Subcutaneous abdominal adipose tissue (tissue), 5 donors: ENCODE data around the gene SESTD1.
"Not testable (repeated sequence)": the region's sequence is repeated elsewhere in the genome, so short reads cannot be mapped to it uniquely, and the experiment has no call there.

Source experiments
- H3K27ac ChIP-seq: one replicate; pipeline ENCODE4 v1.7.0; 2013; ENCODE audit warnings: low read depth, mild to moderate bottlenecking, inconsistent platforms, low read length, moderate library complexity
- H3K27me3 ChIP-seq, 5 donors: one replicate each; pipeline ENCODE4 v1.7.0; 2013; ENCODE audit warnings: low read length in 5 of 5, inconsistent platforms in 1 of 5; ENCODE audit not compliant: control insufficient read depth in 5 of 5, insufficient read depth in 4 of 5
- H3K36me3 ChIP-seq, 5 donors: one replicate each; pipeline ENCODE4 v1.7.0; 2013; ENCODE audit warnings: low read length in 5 of 5; ENCODE audit not compliant: control insufficient read depth in 5 of 5, insufficient read depth in 5 of 5
- H3K4me1 ChIP-seq, 5 donors: one replicate each; pipeline ENCODE4 v1.7.0; 2013; ENCODE audit warnings: low read length in 5 of 5, mild to moderate bottlenecking in 3 of 5, moderate library complexity in 1 of 5; ENCODE audit not compliant: control insufficient read depth in 5 of 5, insufficient read depth in 5 of 5
- H3K4me3 ChIP-seq, 5 donors: one replicate each; pipeline ENCODE4 v1.7.0; 2013; ENCODE audit warnings: low read length in 5 of 5, low read depth in 1 of 5
- H3K9ac ChIP-seq, 5 donors: one replicate each; pipeline ENCODE4 v1.7.0; 2013; ENCODE audit warnings: low read length in 5 of 5, mild to moderate bottlenecking in 4 of 5, moderate library complexity in 3 of 5
- H3K9me3 ChIP-seq, 5 donors: one replicate each; pipeline ENCODE4 v1.7.0; 2013; ENCODE audit warnings: low read length in 5 of 5; ENCODE audit not compliant: control insufficient read depth in 5 of 5
- donor health status: healthy.
- donor health status: healthy.
- donor health status: healthy.
- donor health status: healthy.
- donor health status: healthy.

Gene SESTD1

DNA sequence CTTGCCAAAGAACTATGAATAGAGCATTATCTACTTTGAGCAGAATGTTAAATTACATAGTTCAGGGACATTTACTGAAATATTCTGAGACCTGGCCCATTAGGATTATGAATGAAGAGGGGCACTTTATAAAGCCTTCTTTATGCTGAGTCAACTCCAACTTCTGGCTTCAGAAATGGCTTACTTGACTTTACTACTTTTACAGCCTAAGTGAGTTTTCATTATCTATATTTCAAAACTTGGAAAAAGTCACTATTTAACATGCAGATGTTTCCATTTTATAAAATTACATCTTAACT lies 37.7 kb downstream of the SESTD1 start:
- Histone ChIP-seq H3K9me3 (no peaks in the 10 kb centered on the region), H3K36me3 (no peaks in the 10 kb centered on the region), H3K4me1 (peaks cover 0 to 33% (median 10%) of the 10 kb centered on the region in 5 donors), H3K27ac (no peak overlapping the region), H3K9ac (no peak overlapping the region), H3K4me3 (no peak overlapping the region), H3K27me3 (no peaks in the 10 kb centered on the region)

DNA sequence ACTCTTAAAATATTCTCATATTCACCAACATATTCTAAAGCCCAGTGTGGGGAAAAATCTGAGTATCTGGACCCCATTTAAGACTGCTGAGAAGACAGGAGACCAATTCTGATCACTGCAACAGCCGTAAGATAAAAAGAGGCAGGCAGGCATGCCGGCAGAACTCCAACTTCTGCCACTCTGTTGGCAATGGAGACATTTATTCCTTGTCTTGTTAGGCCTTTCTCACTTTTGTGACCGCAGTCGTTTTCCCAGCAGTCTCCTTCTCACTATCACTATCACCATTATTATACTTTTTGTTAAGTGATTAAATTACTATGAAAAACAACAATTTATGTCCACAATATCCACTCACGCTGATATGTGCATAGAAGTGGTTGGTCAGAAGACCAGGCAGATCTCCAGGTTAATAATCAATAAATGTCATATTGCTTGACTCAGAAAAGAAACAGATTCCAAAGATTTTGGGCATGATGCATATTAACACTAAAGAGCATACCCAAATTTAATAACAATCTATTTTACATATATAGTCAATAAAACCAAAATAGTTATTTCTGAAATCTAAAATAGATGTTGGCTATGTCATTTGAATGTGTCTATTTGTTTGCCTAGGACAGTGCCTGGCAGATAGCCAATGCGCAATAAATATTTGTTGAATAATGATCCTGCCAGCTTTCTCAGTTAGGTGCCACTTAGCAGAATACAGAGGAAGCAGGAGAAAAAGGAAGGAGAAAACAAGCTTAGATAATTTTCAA lies 38.2 kb downstream of the SESTD1 start:
- Histone ChIP-seq H3K27ac (no peak overlapping the region), H3K27me3 (no peaks in the 10 kb centered on the region), H3K36me3 (no peaks in the 10 kb centered on the region), H3K9me3 (no peaks in the 10 kb centered on the region), H3K4me3 (no peak overlapping the region), H3K4me1 (peaks cover 0 to 33% (median 12%) of the 10 kb centered on the region in 5 donors), H3K9ac (no peak overlapping the region)

DNA sequence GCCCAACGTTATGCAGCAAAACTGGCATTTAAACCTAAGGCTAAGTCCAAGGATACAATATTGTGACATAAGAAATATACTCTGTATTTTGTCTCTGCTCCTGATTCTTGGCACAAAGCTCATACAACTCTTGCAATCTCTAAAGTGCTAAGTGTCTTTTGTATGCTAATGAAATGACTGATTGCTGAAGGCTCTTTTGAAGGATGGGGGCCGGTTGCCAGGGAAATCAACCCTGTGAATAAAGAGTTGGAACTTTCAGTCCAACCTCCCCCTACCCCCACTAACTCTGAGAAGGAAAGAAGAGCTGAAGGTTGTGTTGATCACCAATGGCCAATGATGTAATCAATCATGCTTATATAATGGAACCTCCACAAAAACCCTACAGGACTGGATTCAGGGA lies 40.3 kb downstream of the SESTD1 start:
- Histone ChIP-seq H3K9ac (no peak overlapping the region), H3K4me1 (peaks cover 0 to 35% (median 12%) of the 10 kb centered on the region in 5 donors), H3K36me3 (no peaks in the 10 kb centered on the region), H3K27me3 (no peaks in the 10 kb centered on the region), H3K9me3 (no peaks in the 10 kb centered on the region), H3K27ac (no peak overlapping the region), H3K4me3 (no peak overlapping the region)

DNA sequence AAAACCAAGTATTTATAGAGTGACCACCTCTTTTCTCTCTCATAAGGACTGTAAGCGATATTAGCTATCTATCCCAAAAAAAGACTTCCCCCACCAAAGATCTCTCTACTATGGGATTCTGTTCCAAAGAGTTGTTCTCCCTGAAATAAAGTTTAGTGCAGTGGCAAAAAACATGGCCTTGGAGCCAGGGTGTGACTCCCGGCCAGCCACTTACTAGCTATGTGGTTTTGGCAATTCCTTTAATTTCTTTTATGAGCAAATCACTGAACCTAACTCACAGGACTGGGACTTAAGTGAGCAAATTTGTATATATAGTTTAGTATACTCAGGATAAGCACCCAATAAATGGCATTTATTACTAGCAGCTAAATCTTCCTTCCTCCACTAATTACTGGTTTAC lies 42.6 kb downstream of the SESTD1 start:
- no peak overlapping the region for H3K27ac ChIP-seq
- no peaks in the 10 kb centered on the region for H3K27me3 ChIP-seq
- no peaks in the 10 kb centered on the region for H3K9me3 ChIP-seq
- H3K36me3 ChIP-seq = no peaks in the 10 kb centered on the region
- H3K4me3 ChIP-seq = no peak overlapping the region
- H3K4me1 ChIP-seq = peaks cover 0 to 35% (median 17%) of the 10 kb centered on the region in 5 donors
- H3K9ac ChIP-seq = no peak overlapping the region

DNA sequence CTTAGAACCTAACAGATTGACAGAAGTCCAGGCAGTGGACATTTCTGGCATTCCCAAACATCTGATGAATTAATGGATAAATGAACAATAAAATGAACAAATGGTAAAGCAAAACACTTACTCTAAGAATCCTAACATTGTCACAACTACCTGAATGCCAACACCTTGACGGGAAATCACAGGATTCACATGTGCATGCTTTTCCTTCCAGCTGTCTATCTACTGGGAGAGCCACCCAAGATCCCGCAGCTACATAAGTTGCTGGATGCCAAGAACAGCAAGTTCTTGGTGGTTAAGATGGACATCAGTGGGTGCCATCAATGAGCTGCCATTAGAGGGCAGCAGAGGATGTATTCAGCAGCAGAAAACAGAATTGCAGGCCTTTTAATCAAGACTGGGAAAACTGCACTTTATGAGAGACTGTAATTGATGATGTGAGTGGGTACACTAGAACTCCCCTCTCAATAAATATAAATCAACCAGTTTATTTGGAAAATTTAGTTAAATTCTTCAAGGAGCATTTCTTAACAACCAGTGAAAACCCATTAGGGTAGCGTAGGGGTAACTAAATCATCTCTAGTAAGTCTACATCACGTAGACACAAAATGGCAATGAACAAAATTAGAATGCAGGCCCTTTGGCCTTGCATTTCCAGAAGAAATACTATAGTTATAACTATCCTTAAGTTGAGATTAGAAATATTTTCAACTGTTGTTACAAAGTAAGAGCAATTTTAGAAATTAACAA lies 45.6 kb downstream of the SESTD1 start:
- Histone ChIP-seq H3K27me3 (no peaks in the 10 kb centered on the region), H3K36me3 (no peaks in the 10 kb centered on the region), H3K4me3 (no peak overlapping the region), H3K27ac (peak overlapping the region; percentile 34), H3K9me3 (no peaks in the 10 kb centered on the region), H3K9ac (peak overlapping the region in 1 of 5 donors; percentile 30), H3K4me1 (peaks cover 0 to 18% (median 13%) of the 10 kb centered on the region in 5 donors)

DNA sequence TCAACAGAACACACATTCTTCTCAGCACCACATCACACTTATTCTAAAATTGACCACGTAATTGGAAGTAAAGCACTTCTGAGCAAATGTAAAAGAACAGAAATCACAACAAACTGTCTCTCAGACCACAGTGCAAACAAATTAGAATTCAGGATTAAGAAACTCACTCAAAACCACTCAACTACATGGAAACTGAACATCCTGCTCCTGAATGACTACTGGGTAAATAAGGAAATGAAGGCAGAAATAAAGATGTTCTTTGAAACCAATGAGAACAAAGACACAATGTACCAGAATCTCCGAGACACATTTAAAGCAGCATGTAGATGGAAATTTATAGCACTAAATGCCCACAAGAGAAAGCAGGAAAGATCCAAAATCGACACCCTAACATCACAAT lies 50.0 kb downstream of the SESTD1 start:
- H3K36me3 ChIP-seq, H3K27me3 ChIP-seq, H3K27ac ChIP-seq, H3K9me3 ChIP-seq, H3K4me3 ChIP-seq, H3K9ac ChIP-seq: not testable (repeated sequence)
- H3K4me1 ChIP-seq = peaks cover 0 to 11% (median 6%) of the 10 kb centered on the region in 5 donors

DNA sequence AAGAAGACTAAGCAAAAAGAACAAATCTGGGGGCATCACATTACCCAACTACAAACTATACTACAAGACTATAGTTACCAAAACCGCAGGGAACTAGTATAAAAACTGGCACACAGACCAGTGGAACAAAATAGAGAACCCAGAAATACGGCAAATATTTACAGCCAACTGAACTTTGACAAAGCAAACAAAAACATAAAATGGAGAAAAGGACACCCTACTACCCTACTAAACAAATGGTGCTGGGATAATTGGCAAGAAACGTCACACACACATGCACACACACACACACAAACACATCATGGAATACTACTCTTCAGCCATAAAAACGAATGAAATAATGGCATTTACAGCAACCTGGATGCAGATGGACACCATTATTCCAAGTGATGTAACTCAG lies 53.3 kb downstream of the SESTD1 start:
- H3K27me3 ChIP-seq = no peaks in the 10 kb centered on the region
- H3K4me1 ChIP-seq = peaks cover 0 to 5% (median 4%) of the 10 kb centered on the region in 5 donors

DNA sequence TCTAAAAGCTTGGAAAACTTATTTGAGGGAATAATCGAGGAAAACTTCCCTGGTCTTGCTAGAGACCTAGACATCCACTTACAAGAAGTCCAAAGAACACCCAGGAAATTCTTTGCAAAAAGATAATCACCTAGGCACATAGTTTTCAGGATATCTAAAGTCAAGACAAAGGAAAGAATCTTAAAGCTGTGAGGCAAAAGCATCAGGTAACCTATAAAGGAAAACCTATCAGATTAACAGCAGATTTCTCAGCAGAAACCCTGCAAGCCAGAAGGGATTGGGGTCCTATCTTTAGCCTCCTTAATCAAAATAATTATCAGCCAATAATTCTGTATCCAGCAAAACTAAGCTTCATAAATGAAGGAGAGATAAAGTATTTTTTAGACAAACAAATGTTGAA lies 56.4 kb downstream of the SESTD1 start:
- peaks cover 0 to 14% (median 2%) of the 10 kb centered on the region in 5 donors for H3K9me3 ChIP-seq
- H3K4me1 ChIP-seq = peaks cover 0 to 15% (median 11%) of the 10 kb centered on the region in 5 donors

More for the DNA sequence above, 53.3 kb downstream of the SESTD1 start:
- Histone ChIP-seq H3K9me3 (peaks cover 0 to 11% (median 2%) of the 10 kb centered on the region in 5 donors), H3K4me3 (no peak overlapping the region), H3K36me3 (no peaks in the 10 kb centered on the region), H3K27ac (no peak overlapping the region), H3K9ac (no peak overlapping the region)

DNA sequence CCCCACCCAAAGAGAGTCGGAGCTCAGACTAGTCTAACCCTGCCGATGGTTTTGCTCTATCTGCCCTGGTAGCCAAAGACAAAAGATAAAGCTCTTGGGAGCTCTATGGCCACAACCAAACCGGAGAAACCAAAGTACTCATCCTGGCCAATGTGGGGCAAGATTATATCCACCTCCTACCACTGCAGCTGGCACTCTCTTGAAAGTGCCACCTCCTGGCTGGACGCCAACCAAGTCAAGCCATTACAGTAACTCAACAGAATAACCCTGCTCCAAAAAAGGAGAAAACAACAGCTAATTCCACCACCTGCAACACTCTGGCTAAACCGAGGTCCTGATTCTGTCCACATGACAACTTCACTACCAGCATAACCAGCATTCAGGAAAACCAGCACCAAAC lies 57.6 kb downstream of the SESTD1 start:
- Histone ChIP-seq H3K4me3 (no peak overlapping the region), H3K4me1 (peaks cover 0 to 15% (median 11%) of the 10 kb centered on the region in 5 donors), H3K27me3 (no peaks in the 10 kb centered on the region), H3K9ac (no peak overlapping the region), H3K36me3 (no peaks in the 10 kb centered on the region), H3K27ac (no peak overlapping the region), H3K9me3 (peaks cover 0 to 20% (median 5%) of the 10 kb centered on the region in 5 donors)

More for the DNA sequence above, 56.4 kb downstream of the SESTD1 start:
- H3K36me3 ChIP-seq, H3K27me3 ChIP-seq, H3K9ac ChIP-seq, H3K27ac ChIP-seq, H3K4me3 ChIP-seq: not testable (repeated sequence)

DNA sequence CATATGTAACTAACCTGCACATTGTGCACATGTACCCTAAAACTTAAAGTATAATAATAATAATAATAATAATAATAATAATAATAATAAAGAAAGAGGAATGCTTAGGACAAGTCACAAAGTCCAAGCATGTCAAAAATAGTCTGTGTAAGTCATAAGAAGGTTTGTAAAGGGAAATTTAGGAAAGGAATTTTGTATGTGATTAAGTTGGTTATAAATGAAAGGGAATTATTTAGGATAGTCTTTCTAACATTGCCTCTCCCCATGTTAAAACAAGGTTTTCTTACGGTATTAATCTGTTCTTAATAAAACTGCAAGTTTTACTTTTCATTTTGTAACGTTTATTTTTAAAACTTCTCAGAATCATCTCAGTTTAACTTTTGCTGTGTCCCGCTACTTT lies 62.8 kb downstream of the SESTD1 start:
- Histone ChIP-seq H3K9ac (no peak overlapping the region), H3K36me3 (no peaks in the 10 kb centered on the region), H3K4me3 (no peak overlapping the region), H3K27ac (no peak overlapping the region), H3K27me3 (no peaks in the 10 kb centered on the region), H3K4me1 (peaks cover 0 to 15% (median 10%) of the 10 kb centered on the region in 5 donors), H3K9me3 (peaks cover 0 to 14% (median 3%) of the 10 kb centered on the region in 5 donors)
